GM18870 (cell line): ENCODE results near the gene EEFSEC.

Experiments
- ATAC-seq: cut with Tn5 transposase; IDR thresholded peaks from one replicate; pipeline ENCODE4 v1.9.1; 2021; ENCODE audit warnings: moderate library complexity; ENCODE audit not compliant: unreplicated experiment

Gene EEFSEC

DNA sequence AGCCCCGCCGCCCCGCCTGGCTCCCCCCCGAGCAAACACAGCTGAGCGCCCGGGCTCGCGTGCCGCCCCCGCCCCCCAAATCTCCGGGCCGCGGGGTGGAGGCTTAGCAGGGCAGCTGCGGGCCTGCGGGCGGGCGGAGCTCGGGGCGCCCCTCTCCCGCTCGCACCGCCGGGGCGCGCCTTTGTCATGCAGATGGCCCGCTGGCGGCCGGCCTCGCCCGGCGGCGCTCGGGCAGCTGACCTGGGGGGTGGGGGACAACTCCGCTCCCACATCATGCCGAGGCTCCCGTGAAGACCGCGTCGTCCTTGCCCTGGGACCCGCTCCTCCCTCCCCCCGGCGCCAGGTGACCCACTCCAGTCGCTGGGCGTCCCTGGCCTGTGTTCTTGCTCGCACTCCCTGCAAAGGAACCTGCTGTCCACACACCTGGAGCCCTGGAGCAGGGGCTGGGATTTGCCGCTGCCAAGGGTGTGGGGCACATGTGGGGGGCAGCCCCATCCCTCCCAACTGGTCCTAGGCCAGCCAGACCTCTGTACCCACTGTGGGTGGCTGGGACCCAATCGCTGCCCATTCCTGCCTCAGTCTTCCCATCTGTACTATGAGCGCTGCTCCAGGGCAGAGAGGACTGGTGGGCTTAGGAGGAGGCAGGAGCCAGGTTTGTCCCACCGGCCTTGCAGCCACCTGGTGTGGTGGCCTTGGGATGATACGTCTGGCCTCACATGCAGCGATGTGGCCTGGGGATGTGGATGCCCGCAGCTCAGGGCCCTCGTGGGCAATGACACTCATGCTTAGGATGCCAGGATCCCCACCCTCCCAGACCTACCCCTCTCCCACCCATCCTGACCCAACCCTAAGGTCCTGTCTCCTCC lies 279.9 kb downstream of the EEFSEC start:
- no peak for ATAC-seq

DNA sequence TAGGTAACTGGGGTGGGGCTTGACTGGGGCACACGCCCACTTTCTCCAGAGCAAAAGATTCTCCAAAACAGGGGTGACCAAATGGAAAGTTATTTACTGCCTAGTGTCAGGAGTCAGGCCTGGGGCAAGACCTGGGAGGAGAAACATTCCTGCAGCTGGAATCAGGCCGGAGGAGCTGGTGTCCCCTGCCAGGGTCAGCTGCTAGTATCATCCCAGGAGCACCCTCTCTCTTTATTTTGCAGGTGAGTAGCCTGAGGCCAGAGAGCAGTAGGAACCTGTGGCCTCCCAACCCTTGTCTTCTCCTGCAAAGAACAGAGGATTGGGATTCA lies 280.5 kb downstream of the EEFSEC start:
- no peak for ATAC-seq

DNA sequence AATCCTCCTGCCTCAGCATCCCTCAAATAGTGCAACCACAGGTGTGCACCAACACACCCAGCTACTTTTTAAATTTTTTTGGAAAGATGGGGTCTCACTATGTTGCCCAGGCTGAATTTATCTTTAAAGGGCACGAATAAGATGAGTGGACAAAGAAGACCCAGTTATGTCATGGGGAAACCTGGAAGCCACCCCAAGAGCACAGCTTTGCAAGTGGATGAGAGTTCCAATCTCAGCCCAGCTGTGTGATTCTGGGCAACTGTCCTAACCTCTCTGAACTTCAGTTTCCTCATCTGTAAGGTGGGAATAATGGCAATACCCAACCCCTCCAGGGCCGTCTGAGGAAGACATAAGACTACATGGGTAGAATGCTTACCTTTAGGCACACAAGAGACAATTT lies 281.2 kb downstream of the EEFSEC start:
- no peak for ATAC-seq

DNA sequence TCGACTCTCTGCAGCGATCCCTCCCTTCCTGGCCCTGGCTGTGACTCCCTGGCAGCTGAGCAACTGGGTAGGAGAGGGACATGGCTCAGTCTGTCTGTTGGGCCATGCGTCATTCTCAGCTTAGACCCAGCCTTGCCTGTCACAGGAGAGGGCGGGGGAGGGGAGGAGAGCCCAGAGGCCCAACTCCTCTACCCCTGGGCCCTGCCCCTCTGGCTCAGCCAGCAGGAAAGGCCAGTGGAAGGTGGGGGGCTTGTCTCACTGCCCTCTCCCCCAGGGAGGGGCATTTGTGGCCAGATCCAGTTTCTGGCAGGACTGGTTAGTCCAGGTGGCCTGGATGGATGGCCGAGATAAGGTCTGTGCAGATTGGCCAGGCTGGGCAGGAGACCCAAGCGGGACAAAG lies 281.8 kb downstream of the EEFSEC start:
- no peak for ATAC-seq

DNA sequence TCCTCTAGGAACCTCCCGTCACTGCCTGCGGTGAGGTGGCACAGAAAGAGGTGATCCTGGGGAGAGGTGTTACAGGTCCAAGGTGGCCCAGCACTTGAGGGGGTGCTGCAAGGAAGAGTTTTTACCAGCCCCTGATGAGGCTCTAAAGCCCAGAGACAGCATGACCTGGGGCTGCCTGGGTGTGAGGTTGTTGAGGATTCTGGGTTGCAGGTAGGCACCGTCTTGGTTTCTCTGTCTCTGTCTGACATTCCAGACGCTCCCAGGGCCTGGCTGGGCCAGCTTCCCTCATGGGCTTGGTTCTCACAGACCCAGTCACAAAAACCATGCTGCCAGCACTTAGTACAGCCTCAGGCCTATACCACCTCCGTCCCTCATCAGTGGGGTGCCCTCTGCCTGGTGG lies 282.3 kb downstream of the EEFSEC start:
- no peak for ATAC-seq

DNA sequence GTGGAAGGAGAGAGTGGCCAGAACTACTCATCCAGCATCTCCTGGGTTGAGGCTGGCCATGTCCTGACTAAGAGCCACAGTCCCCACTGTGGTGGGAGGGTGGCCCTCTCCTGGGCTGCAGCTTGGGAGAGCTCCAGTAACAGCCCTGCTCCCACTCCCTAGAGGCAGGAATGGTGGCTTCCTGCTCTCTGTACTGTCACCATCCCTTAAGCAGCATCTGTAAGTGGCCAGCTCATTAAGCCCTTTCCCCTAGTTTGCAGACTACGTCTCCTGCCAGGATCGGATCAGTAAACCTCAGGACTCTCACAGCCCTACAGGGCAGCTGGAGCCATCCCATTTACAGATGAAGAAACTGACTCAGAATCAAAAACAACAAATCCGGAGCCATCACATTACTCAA lies 282.9 kb downstream of the EEFSEC start:
- no peak for ATAC-seq

DNA sequence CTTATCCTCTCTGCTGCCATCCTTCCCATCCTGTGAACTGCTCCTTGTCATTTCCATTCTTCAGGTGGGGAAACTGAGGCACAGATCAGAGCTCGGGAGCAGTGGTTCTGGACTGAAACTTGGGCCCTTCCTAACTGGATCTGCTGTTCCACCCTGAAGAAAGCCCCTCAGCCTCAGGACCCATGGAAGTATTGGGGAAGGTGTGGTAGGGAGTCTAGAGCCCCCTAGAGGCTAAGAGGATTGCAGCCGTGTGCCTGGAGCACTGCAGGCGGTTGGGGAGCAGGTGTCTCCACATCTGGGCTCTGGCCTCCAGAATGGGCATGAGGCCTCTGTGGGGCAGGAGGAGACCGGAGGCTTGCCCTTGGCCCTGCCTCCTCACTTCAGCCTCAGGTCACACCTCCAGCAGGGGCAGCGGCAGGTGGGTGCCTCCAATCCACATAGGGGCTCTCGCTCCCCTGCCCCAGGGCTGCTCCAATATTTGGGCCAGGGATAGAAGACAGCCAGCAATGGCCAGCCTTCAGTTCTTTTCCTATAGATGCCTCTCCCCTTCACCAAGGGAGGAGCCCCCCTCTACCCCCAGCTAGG lies 285.3 kb downstream of the EEFSEC start:
- no peak for ATAC-seq

DNA sequence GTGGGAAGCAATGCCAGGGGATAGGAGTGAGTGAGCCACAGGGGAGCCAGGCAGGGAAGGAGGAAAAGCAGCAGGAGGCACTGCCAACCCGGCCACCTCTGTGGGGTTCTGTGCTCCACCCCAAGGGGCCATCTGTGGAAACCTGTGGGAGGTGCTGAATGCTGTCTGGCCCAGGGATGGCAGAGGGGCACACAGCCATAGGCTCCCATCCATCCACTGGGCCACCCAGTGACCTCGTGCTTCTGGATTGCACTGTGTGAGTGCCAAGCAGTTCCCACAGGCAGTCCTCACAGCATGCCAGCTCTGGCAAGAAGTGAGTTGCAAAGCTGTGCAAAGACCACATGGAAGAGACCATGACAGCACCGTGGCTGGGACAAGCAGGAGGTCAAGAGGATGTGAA lies 285.9 kb downstream of the EEFSEC start:
- ATAC-seq, result no peak

DNA sequence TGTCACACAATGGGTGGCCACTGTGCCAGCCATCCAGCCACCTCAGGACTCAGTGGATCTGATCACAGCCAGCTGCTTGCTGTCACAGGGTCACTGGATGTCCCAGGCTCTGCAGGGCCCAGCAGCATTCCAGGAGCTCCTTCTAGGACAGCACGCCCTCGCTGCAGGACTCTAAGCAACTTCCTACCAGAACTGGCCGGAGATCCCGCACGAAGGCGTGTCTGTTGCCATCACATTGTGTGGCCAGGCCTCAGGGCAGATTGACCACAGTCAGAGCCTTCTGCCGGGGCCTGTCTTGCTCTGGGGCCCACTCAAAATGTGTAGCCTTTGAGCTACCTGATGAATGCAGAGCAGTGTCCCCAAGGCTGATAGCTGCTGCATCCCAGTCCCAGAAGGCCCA lies 288.8 kb downstream of the EEFSEC start:
- ATAC-seq, result no peak

DNA sequence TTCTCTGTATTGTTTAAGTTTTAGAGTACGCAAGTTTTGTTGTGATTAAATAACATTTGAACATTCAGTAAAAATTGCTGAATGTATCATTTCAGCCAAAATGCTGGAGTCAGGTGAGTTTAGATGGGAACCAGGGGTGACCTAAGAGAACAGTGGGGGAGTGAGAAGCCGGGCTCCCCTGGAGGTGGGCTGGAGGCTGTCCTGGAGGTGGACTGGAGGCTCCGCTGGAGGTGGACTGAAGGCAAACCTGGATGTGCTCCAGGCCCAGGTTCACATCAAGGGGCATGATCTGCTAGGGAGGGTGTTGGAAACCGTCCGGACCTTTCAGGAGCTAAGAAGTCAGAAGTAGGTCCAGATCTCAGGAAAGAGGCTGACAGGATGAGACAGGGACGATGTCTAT lies 289.7 kb downstream of the EEFSEC start:
- no peak for ATAC-seq

DNA sequence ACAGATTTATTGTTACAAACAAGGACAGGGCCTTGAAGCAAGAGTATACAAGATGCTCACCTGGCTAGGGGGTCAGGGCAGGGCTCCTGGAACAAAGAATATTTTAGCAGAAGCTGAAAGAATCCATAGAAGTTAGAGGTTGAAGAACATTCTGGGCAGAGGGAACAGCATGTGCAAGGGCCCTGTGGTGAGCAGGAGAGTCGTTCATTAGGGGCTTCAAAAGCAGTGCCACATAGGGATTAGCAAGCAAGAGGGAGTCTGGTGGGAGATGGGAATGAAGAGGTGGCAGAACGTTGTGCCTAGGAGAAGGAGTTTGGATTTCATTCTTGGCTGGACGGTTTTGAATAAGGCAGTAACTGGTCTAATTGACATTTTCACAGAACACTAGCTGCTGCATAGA lies 290.5 kb downstream of the EEFSEC start:
- ATAC-seq, result no peak

DNA sequence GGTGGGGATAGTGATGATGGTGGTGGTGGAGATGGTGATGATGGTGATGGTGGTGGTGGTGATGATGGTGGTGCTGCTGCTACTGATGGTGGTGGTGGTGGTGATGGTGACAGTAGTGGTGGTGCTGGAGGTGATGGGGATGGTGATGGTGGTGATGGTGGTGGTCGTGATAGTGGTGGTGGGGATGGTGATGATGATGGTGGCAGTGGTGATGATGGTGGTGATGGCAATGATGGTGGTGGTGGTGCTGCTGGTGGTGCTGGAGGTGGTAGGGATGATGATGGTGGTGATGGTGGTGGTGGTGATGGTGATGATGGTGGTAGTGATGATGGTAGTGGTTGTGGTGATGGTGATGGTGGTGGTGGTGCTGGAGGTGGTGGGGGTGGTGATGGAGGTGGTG lies 292.1 kb downstream of the EEFSEC start:
- ATAC-seq, result no peak

DNA sequence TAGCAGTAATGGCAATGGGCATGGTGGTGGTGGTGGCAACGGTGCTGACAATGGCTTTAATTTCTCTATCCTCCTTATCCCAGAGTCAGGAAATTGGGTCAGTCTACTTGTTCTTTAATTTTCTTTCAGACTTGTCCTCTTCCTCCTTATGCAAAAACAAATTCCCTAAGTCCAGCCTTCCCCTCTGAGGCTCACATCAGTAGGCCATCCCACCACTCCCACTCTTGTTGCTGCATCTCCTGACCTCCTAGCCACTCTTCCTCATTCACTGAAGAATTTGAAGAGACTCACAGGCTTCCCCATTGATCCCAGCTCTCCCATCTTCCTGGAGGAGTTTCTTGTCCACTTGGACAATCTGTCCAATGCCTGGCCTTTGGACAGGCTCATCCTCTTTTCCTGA lies 293.5 kb downstream of the EEFSEC start:
- no peak for ATAC-seq

DNA sequence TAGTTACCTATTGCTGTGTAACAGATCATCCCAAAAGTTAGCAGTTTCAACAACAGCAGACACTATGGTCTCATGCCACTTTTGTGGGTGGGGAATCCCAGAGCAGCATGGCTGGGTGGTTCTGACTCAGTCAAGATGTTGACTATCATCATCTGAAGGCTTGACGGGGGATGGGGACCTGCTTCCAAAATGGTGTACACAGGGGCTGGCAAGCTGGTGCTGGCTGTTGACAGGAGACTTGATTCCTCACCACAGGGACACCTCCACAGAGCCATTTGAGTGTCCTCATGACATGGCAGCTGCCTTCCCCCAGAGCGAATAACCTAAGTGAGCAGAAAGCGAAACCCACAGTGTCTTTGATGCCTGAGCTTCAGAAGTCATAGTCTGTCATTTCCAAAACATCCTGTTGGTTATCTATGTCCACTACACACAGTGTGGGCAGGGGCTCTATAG lies 294.3 kb downstream of the EEFSEC start:
- no peak for ATAC-seq

DNA sequence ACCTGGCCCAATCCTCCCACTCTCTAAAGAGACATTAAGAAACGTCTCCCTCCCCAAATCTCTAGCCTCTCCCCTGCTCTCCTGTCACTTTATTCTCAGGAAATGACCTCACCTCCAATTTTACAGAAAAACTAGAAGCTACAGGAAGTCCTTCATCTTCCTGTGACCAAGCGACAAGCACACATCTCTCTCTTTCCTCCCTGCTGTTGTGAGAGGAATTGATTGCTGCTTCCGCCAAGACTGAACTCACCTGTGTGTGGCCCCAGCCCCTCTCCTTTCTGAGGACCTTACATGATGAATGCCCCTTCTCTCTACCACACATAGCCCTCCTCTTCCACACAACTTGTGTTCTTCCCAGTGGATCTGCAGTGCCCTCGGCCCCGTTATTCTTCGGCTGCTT lies 295.2 kb downstream of the EEFSEC start:
- no peak for ATAC-seq

DNA sequence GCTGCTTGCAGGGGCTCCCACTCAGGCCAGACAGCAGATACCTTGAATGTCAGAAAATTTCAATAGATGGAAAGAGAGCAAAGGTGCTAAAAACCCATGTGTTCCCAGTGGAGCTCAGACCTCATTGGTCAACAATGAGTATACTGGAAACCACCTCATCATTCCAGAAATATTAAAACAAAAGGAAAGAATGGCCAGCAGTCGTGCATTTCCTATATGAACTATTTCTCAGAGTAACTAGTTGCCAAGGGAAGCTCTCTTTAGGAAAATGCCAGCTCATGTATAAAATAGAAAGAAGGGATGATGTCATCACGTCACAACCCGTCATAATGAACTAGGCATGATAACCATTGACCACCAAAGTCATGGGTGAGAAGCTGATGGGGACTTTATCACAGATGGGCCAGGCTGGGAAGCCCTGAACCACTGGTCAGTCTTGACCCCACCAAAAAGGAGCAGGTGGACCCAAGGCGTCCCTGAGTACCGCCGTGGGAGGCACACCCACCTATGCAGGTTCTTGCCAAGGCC lies 295.9 kb downstream of the EEFSEC start:
- no peak for ATAC-seq

DNA sequence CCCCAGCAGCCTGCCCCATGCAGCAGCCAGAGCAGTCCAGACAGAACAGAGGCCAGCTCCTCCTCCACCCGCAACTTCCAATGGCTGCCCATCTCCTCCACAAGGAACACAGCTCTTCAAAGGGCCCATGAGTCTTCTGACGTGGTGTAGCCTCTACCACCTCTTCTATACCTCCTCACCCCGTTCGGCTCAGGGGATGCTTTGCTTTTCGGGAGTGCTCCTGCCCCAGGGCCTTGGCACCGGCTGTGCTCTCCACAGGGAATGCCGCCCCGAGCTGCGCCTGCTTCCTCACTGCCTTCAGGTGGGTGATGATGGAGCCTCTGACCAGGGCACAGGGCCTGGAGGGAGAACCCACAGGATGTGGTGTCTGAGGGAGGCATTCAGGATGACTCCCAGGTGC lies 298.8 kb downstream of the EEFSEC start:
- no peak for ATAC-seq

DNA sequence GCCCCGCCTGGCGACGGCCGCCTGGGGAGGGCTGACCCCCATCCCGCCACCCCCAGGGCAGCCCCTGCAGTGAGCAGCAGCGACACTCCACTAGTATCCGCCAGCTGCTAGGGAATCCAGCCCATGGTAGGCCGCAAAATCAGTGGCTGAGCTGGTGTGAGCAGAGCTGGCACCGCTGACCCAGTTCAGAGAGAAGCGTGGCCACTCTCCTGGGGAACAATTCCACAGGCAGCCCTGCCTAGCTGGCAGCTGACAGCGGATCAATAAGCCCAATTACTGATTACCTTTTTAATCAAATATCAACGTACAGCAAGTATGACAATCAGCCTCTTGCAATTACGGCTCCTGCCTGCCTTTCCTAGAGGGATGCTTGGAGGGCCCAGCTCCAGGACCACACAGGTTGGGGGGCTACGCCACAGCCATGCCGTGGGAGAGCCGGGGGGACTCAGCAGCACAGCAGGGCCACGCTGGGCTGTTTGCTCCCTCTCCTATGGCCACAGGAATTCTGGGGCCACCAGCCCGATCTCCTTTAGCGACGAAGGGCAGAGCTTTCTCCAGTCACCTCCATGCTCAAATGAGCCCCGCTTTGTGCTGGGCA lies 299.5 kb downstream of the EEFSEC start:
- ATAC-seq, result no peak

DNA sequence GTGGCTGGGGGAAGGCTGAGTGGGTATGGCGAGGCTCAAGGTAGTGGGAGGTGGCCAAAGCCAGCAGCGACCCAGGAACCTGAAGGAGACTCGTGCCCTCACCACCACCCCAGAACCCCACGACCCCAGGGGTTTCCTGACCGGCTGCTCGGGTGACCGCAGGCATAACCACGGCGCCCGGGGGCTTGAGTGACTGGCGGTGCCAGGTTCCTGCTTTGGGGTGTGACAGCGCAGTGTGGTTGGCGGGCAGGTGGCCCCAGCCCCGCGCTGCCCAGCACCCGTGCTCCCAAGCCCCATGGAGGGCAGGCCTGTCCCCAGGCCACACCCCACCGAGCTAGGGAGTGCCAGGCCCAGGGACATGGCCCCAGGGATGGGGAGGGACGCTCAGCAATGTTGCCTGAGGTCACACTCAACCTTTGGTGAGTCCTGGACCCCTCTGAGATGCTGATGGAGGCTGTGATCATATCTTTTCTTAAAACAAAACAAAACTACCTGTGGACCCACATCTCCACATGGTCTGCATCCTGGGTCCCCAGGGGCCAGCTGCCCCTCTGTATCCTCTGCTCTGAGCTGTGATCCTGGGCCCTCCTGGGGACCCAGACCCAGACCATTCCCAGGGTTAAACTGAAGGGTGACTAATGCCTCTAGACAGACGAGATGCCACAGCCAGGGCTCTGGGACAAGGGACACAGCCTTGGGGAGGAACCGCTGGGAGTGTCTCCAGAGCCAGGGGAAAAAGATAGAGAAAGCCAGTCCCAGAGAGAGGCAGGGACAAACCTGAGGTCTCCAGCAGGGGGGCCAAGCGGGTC lies 300.4 kb downstream of the EEFSEC start:
- ATAC-seq, result no peak

DNA sequence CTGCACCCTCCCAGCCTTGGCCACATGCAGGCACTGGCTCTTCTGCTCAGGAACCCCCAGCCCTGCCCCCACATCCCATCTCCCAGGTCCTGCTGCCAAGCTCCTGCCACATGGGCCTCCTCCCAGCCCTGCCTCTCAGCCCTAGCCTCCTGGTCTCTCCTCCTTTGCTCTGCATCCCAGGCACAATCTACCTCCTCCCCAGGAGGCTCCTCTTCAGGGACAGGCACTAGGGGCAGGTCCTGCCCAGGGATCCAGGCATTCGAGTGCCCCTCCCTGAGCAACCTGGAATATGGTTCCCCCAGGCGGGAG lies 301.0 kb downstream of the EEFSEC start:
- ATAC-seq, result no peak

DNA sequence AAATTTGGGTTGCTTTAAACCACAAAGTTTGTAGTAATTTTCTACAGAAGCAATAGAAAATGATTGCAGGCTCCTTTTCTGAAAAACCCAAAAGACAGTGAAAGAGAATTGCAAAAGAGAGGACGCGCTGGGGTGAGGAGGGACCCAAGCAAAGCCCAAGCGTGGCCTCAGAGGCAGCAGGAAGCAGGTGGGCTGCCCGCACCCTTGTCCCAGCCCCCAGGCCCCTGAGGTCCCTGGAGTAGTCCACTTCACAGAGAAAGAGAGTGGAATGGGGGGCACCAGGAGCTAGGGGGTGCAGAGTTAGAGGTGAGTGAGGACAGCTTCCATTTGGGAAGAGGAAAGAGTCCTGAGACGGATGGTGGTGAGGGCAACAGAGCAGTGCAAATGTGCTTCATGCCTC lies 301.8 kb downstream of the EEFSEC start:
- no peak for ATAC-seq
